ENCODE data around the gene LRRC45.

- TF ChIP-seq, protein P1, sequence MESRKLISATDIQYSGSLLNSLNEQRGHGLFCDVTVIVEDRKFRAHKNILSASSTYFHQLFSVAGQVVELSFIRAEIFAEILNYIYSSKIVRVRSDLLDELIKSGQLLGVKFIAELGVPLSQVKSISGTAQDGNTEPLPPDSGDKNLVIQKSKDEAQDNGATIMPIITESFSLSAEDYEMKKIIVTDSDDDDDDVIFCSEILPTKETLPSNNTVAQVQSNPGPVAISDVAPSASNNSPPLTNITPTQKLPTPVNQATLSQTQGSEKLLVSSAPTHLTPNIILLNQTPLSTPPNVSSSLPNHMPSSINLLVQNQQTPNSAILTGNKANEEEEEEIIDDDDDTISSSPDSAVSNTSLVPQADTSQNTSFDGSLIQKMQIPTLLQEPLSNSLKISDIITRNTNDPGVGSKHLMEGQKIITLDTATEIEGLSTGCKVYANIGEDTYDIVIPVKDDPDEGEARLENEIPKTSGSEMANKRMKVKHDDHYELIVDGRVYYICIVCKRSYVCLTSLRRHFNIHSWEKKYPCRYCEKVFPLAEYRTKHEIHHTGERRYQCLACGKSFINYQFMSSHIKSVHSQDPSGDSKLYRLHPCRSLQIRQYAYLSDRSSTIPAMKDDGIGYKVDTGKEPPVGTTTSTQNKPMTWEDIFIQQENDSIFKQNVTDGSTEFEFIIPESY (CRISPR knock-in tag; IDR thresholded peaks at IDR 0.05), result no peak
- no peak for TF ChIP-seq POLR2A (conservative IDR thresholded peaks at IDR 0.05)
- TF ChIP-seq TRIM24 (IDR thresholded peaks at IDR 0.05), result no peak
- no peak for TF ChIP-seq ZNF23 (CRISPR knock-in tag; IDR thresholded peaks at IDR 0.05)
- TF ChIP-seq CEBPG (CRISPR knock-in tag; IDR thresholded peaks at IDR 0.05), result no peak
- TF ChIP-seq CEBPG (tag; conservative IDR thresholded peaks at IDR 0.05 in 1 of 2, IDR thresholded peaks at IDR 0.05 in 1 of 2), result no peak
- TF ChIP-seq RBFOX2 (IDR thresholded peaks at IDR 0.05; ENCODE audit: low read depth, low read length), result no peak
Measured at GRCh38 chr17:82020572-82021106, 2.5 kb upstream of the LRRC45 start.
